H1 (cell line): ENCODE data around the gene ALOX5AP. TPM values are rescaled to one million over a fixed set of nuclear protein-coding genes. Genes with fewer than 3 reads are reported as not detected.

Experiments used
- CTCF ChIA-PET: fragments of 300-600 bp; sonication (Branson Sonifier 250); formaldehyde crosslinking; loops from one replicate; lab custom pipeline; 2021; ENCODE audit not compliant: partially characterized antibody; lab: Charles Lee
- POLR2A ChIA-PET: fragments of 300-600 bp; sonication (Branson Sonifier 250); formaldehyde crosslinking; loops from one replicate; lab custom pipeline; 2021; ENCODE audit warnings: inconsistent platforms; ENCODE audit not compliant: partially characterized antibody; lab: Charles Lee
- DNase-seq, 2 experiments: peaks; one replicate each; pipeline versions ENCODE4 v3.0.0 to v3.0.0-alpha.2; 2010 to 2022; ENCODE audit warnings: low spot score in 2 of 2, low read depth in 1 of 2, mixed read lengths in 1 of 2
- FAIRE-seq: peaks from 2 replicates; lab custom pipeline; 2011; peaks lifted over from hg19 to GRCh38; lab: Jason Lieb, UNC
- H2AFZ ChIP-seq: 2 replicates; pipeline ENCODE4 v1.8.1; 2012; ENCODE audit warnings: low read length, inconsistent platforms
- H2AK5ac ChIP-seq: 2 replicates; pipeline ENCODE4 v1.6.1; 2013; ENCODE audit warnings: low read depth, low read length
- H2BK120ac ChIP-seq: replicated peaks from 2 replicates; pipeline ENCODE3; 2013; ENCODE audit warnings: low read depth, low read length, inconsistent platforms
- H2BK12ac ChIP-seq: 2 replicates; pipeline ENCODE4 v1.6.1; 2013; ENCODE audit warnings: low read depth, low read length
- H2BK15ac ChIP-seq: 2 replicates; pipeline ENCODE4 v1.6.1; 2013; ENCODE audit warnings: low read length
- H2BK20ac ChIP-seq: 2 replicates; pipeline ENCODE4 v1.6.1; 2013; ENCODE audit warnings: low read length
- H2BK5ac ChIP-seq: 2 replicates; pipeline ENCODE4 v1.6.1; 2013; ENCODE audit warnings: low read depth, low read length
- H3K14ac ChIP-seq: 2 replicates; pipeline ENCODE4 v1.6.1; 2013; ENCODE audit warnings: inconsistent platforms; ENCODE audit not compliant: insufficient read length
- H3K18ac ChIP-seq: 2 replicates; pipeline ENCODE4 v1.6.1; 2013; ENCODE audit warnings: low read length; ENCODE audit errors: extremely low read depth
- H3K23ac ChIP-seq: 2 replicates; pipeline ENCODE4 v1.6.1; 2013; ENCODE audit warnings: inconsistent platforms; ENCODE audit not compliant: insufficient read length
- H3K23me2 ChIP-seq: 2 replicates; pipeline ENCODE4 v1.6.1; 2013; ENCODE audit warnings: low read depth, low read length
- H3K27ac ChIP-seq: 2 replicates; pipeline ENCODE4 v1.6.1; 2011; ENCODE audit warnings: low read depth, low read length, inconsistent platforms
- H3K27me3 ChIP-seq, 4 experiments: replicated peaks in 1 of 4; 1 replicate in 1 of 4; 2 replicates in 3 of 4; pipeline versions ENCODE4 v1.6.1 to v1.8.1; 2011 to 2013; ENCODE audit warnings: low read length in 3 of 4, mild to moderate bottlenecking in 3 of 4, inconsistent platforms in 2 of 4, mixed read lengths in 2 of 4, moderate library complexity in 1 of 4; ENCODE audit not compliant: control insufficient read depth in 3 of 4, insufficient read depth in 3 of 4; ENCODE audit errors: extremely low read depth in 1 of 4
- H3K36me3 ChIP-seq, 4 experiments: 2 replicates each; pipeline versions ENCODE4 v1.6.1 to v1.8.1; 2011 to 2013; ENCODE audit warnings: mild to moderate bottlenecking in 4 of 4, low read length in 3 of 4, moderate library complexity in 2 of 4, control low read depth in 1 of 4, inconsistent platforms in 1 of 4; ENCODE audit not compliant: insufficient read depth in 4 of 4, control insufficient read depth in 2 of 4
- H3K4ac ChIP-seq: replicated peaks from 2 replicates; pipeline ENCODE3; 2013; ENCODE audit warnings: low read length, low read depth, mixed read lengths, inconsistent platforms; ENCODE audit not compliant: insufficient read length
- H3K4me1 ChIP-seq, 4 experiments: replicated peaks in 1 of 4; 1 replicate in 1 of 4; 2 replicates in 3 of 4; pipeline versions ENCODE4 v1.6.1 to v1.8.1; 2011 to 2013; ENCODE audit warnings: low read length in 3 of 4, inconsistent platforms in 2 of 4, mixed read lengths in 1 of 4; ENCODE audit not compliant: insufficient read depth in 4 of 4, control insufficient read depth in 3 of 4
- H3K4me2 ChIP-seq, 2 experiments: 2 replicates each; pipeline versions ENCODE4 v1.6.1 to v1.8.1; 2011 to 2013; ENCODE audit warnings: low read depth in 2 of 2, low read length in 2 of 2, control low read depth in 1 of 2, inconsistent platforms in 1 of 2, mild to moderate bottlenecking in 1 of 2; ENCODE audit not compliant: insufficient read depth in 1 of 2
- H3K4me3 ChIP-seq, 4 experiments: fragments of 200-600, 300-600 bp in 1 of 4; sonication (generic), shearing (Covaris generic), sonication (Bioruptor Twin) in 1 of 4; 2 replicates each; pipeline versions ENCODE4 v1.5.1 to v1.8.1; 2011 to 2016; ENCODE audit warnings: low read length in 4 of 4, low read depth in 3 of 4, control low read depth in 2 of 4, inconsistent platforms in 2 of 4, mild to moderate bottlenecking in 2 of 4, mixed read lengths in 1 of 4, moderate library complexity in 1 of 4; ENCODE audit not compliant: insufficient read depth in 2 of 4; ENCODE audit errors: extremely low read depth in 1 of 4
- H3K56ac ChIP-seq: replicated peaks from 2 replicates; pipeline ENCODE3; 2013; ENCODE audit warnings: low read depth, mild to moderate bottlenecking, mixed read lengths, low read length, inconsistent platforms; ENCODE audit not compliant: insufficient read length
- H3K79me1 ChIP-seq: 2 replicates; pipeline ENCODE4 v1.6.1; 2013; ENCODE audit warnings: low read depth, low read length, control low read depth
- H3K79me2 ChIP-seq, 2 experiments: 2 replicates each; pipeline versions ENCODE4 v1.6.1 to v1.8.1; 2012 to 2013; ENCODE audit warnings: low read length in 2 of 2, mild to moderate bottlenecking in 2 of 2, inconsistent platforms in 1 of 2; ENCODE audit not compliant: insufficient read depth in 2 of 2, control insufficient read depth in 1 of 2
- H3K9ac ChIP-seq, 4 experiments: replicated peaks in 1 of 4; 1 replicate in 1 of 4; 2 replicates in 3 of 4; pipeline versions ENCODE4 v1.6.1 to v1.8.1; 2011 to 2013; ENCODE audit warnings: low read depth in 3 of 4, low read length in 3 of 4, control low read depth in 2 of 4, mild to moderate bottlenecking in 2 of 4, moderate library complexity in 2 of 4, inconsistent platforms in 1 of 4; ENCODE audit errors: extremely low read depth in 1 of 4
- H3K9me3 ChIP-seq, 2 experiments: 2 replicates each; pipeline versions ENCODE4 v1.6.1 to v1.8.1; 2012 to 2013; ENCODE audit warnings: mild to moderate bottlenecking in 2 of 2, moderate library complexity in 2 of 2, control low read depth in 1 of 2, inconsistent platforms in 1 of 2, low read depth in 1 of 2, low read length in 1 of 2, mixed read lengths in 1 of 2; ENCODE audit not compliant: insufficient read depth in 2 of 2
- H4K20me1 ChIP-seq, 2 experiments: replicated peaks in 1 of 2; 2 replicates each; pipeline versions ENCODE3 to v1.8.1; 2011 to 2013; ENCODE audit warnings: inconsistent platforms in 2 of 2, low read length in 2 of 2, mild to moderate bottlenecking in 1 of 2; ENCODE audit not compliant: insufficient read depth in 2 of 2, control insufficient read depth in 1 of 2
- H4K5ac ChIP-seq: 2 replicates; pipeline ENCODE4 v1.6.1; 2013; ENCODE audit warnings: low read length, low read depth, mixed read lengths, inconsistent platforms; ENCODE audit not compliant: insufficient read length
- H4K8ac ChIP-seq: 2 replicates; pipeline ENCODE4 v1.8.0; 2013; ENCODE audit warnings: mild to moderate bottlenecking, moderate library complexity, low read length, inconsistent platforms; ENCODE audit not compliant: insufficient read depth; ENCODE audit errors: extremely low read depth
- H4K91ac ChIP-seq: replicated peaks from 2 replicates; pipeline ENCODE3; 2013; ENCODE audit warnings: low read length, mixed read lengths, inconsistent platforms; ENCODE audit not compliant: insufficient read length
- E2F6 ChIP-seq: IDR thresholded peaks from 2 replicates; pipeline ENCODE4 v1.6.1; 2012; ENCODE audit warnings: inconsistent platforms
- EGR1 ChIP-seq: IDR thresholded peaks from 2 replicates; pipeline ENCODE4 v1.6.1; 2011; ENCODE audit warnings: low read depth, low read length, borderline replicate concordance
- EP300 ChIP-seq, 2 experiments: IDR thresholded peaks; 1 replicate in 1 of 2; 2 replicates in 1 of 2; pipeline ENCODE4 v1.6.1; 2011 to 2012; ENCODE audit warnings: low read depth in 2 of 2, low read length in 2 of 2, mild to moderate bottlenecking in 2 of 2, borderline replicate concordance in 1 of 2, inconsistent platforms in 1 of 2, moderate library complexity in 1 of 2
- JUN ChIP-seq: IDR thresholded peaks from 2 replicates; pipeline ENCODE4 v1.6.1; 2011; ENCODE audit warnings: low read depth, mild to moderate bottlenecking, improper control_type of control experiment, low read length
- KDM5A ChIP-seq: fragments of 200-600 bp; IDR thresholded peaks from 2 replicates; pipeline ENCODE4 v1.7.1; 2012; ENCODE audit warnings: mild to moderate bottlenecking, low read length, inconsistent platforms, mixed read lengths
- SP4 ChIP-seq: IDR thresholded peaks from 2 replicates; pipeline ENCODE4 v1.6.1; 2012; ENCODE audit warnings: low read length, inconsistent platforms
- WGBS, 2 experiments: shearing (Covaris generic) in 1 of 2; methylation state at CpG; one replicate each; pipeline versions ENCODE4 v1.1.6 to v1.1.7; 2013 to 2015; ENCODE audit warnings: low lambda C conversion rate in 2 of 2, mixed read lengths in 2 of 2, inconsistent platforms in 1 of 2, low coverage in 1 of 2, missing lambda C conversion rate in 1 of 2; ENCODE audit not compliant: insufficient replicate concordance in 2 of 2, insufficient coverage in 1 of 2, insufficient read length in 1 of 2; ENCODE audit errors: extremely low coverage in 1 of 2, missing lambda C conversion rate in 1 of 2; 5-methylcytosine and 5-hydroxymethylcytosine counted together
- polyA plus RNA-seq, 7 experiments: library from polyadenylated mRNA; depleted of rRNA in 3 of 7; stranded (reverse) in 5 of 7; unstranded in 2 of 7; fragments of >200 nt in 5 of 7; fragments of 200-250 nt in 2 of 7; gene quantifications; 1 replicate in 5 of 7; 2 replicates in 1 of 7; 4 replicates in 1 of 7; pipeline versions ENCODE4 v1.2.1 to v1.2.3, GENCODE V29; 2011 to 2013; ENCODE audit warnings: missing spikeins in 2 of 7, mixed read lengths in 2 of 7
- total RNA-seq: library from RNA; stranded (reverse); fragmentation: NEBNext Ultra II Directional; extraction: Animal tissue kit (Norgen Biotek cat#: 25700); gene quantifications from 2 replicates; pipeline ENCODE4 v1.2.1, GENCODE V29; 2021

The ALOX5AP gene
- total and polyA plus RNA-seq, 2 of the 8 experiments (the other 6 are each of a cell fraction or from before 2014, with no cell fraction given), result not detected

- Histone ChIP-seq H4K8ac (no peak overlapping the region), H4K20me1 (no peaks in the 10 kb centered on the region), H3K4me1 (peaks cover 0 to 3% (median 1%) of the 10 kb centered on the region in 4 experiments; a peak in 2 of 7 replicates), H3K9me3 (no peaks in the 10 kb centered on the region), H3K23me2 (no peaks in the 10 kb centered on the region), H3K27me3 (no peaks in the 10 kb centered on the region), H2AK5ac (no peak overlapping the region), H3K36me3 (no peaks in the 10 kb centered on the region), H3K27ac (no peak overlapping the region; the same call in 1 of the 2 replicates), H3K9ac (no peak overlapping the region), H3K23ac (no peak overlapping the region), H2BK20ac (no peak overlapping the region), H3K18ac (no peak overlapping the region), H3K4me2 (no peak overlapping the region), H4K91ac (no peak overlapping the region), H3K4me3 (no peak overlapping the region), H3K14ac (no peak overlapping the region), H2BK5ac (no peak overlapping the region), H3K56ac (no peak overlapping the region), H2BK120ac (no peak overlapping the region), H2AFZ (peak overlapping the region; percentile 92), H3K4ac (no peak overlapping the region), H3K79me1 (no peaks in the 10 kb centered on the region), H2BK15ac (no peak overlapping the region), H4K5ac (no peak overlapping the region), H3K79me2 (no peaks in the 10 kb centered on the region), H2BK12ac (no peak overlapping the region)
- POLR2A ChIA-PET, result interaction anchor here (0.7 to 1.6 kb wide), 2 partner anchors 9 to 14 kb away, joined by 3 to 4 read pairs; no protein-coding TSS in a partner anchor
- CTCF ChIA-PET, result interaction anchor here (0.7 to 1.6 kb wide), 3 partner anchors 12 to 127 kb away, joined by 3 to 4 read pairs (median 4); no protein-coding TSS in a partner anchor
- WGBS, 2 experiments, result 81% methylated on average over 9 of the region's 9 CpGs; no CpG with 5 or more reads in 1 of the 2 experiments
- DNase-seq (no peak), FAIRE-seq (no peak)
- TF ChIP-seq KDM5A (no peak), E2F6 (no peak), JUN (no peak), EGR1 (no peak), EP300 (IDR thresholded peaks at IDR 0.05; ENCODE audit: borderline replicate concordance in 1 of 2, low read depth in 2 of 2, low read length in 2 of 2) (no peak), SP4 (no peak)
These were observed 3.3 kb downstream of the ALOX5AP start for GRCh38 chr13:30738526-30739236.
